Heart left ventricle (tissue), 13 donors: ENCODE results near the gene ATP2A1.

Experiments used
- CTCF ChIP-seq, 12 donors: fragments of 200-600 bp; sonication (generic) in 4 of 12; IDR thresholded peaks; one replicate each; pipeline versions ENCODE4 v1.5.0 to v1.8.0; 2018 to 2022; ENCODE audit warnings: antibody characterized with exemption in 12 of 12, mild to moderate bottlenecking in 5 of 12
- POLR2A ChIP-seq, 2 donors: fragments of 450-650 bp; IDR thresholded peaks; one replicate each; pipeline ENCODE4 v1.6.1; 2017; ENCODE audit warnings: antibody characterized with exemption in 2 of 2, mild to moderate bottlenecking in 2 of 2, moderate library complexity in 2 of 2
- donor health status: ischemic (EF 13 %, LVEDD 7.1; RV severe dilation, severe dysfunction).
- donor health status: DM: no; HTN: yes; CAD: no.
- donor health status: DM: no; HTN: no; CAD: no.
- donor health status: ischemic (EF 25% LVEDD 6.9; RV normal size, moderate dysfunction).
- donor health status: ischemic (EF 25% LVEDD 5.7; RV mildly dilated, moderate dysfunction).
- donor health status: ischemic (EF 35%, LVEDD 5.7; RV mildly dilated, moderate dysfunction).
- donor health status: nonischemic (EF 11% LVEDD 7.7; RV severe dilation, severe dysfunction).
- donor health status: DM: yes; HTN: yes; CAD: no.
- donor health status: PGD.
- donor health status: ischemic (EF 29% LVEDD 5.4; RV normal size, mild dysfunction).
- donor health status: nonischemic (EF 23%, LVEDD 6.1; RV moderate dilation, normal function).

DNA sequence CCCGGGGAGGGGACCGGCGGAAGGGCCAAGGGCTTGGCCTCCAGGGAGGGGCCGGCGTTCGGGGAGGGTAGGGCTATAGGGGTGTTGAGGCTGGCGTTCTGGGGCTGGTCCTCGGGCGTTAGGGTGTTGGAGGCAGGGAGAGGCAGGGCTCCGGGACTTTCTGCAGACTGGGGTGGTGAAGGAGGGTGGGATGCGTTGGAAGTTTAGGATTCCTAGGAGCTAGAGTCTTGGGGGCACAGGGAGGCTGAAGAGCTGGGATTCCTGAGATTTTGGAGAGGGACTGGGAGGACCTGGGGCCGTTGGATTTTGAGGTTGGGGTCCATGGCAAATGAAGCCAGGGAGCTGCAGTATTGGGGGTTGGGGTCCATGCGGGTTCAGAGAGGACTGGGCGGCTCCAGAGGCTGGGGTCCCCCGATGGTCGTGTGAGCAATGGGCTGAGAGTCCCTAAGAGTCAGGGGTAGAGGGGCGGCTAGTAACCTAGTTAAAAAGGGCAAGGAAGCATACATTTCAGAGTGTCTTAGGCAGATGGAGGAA, 73.2 kb downstream of the ATP2A1 start:
- no peak for TF ChIP-seq CTCF (IDR thresholded peaks at IDR 0.05)
- TF ChIP-seq POLR2A (IDR thresholded peaks at IDR 0.05): no peak
